HepG2 (cell line): ENCODE measurements around the gene EZH1. TPM values are rescaled to one million over a fixed set of nuclear protein-coding genes. Genes with fewer than 3 reads are reported as not detected.

Source experiments
- AGO2 ChIP-seq: fragments of 200-400 bp; formaldehyde crosslinking; optimal IDR thresholded peaks from 2 replicates; pipeline ENCODE3; 2017; ENCODE audit warnings: mild to moderate bottlenecking, low read depth, low read length, moderate library complexity
- FOXM1 ChIP-seq: sonication (generic); formaldehyde crosslinking; IDR thresholded peaks from 2 replicates; pipeline ENCODE4 v1.5.0; 2020; ENCODE audit warnings: missing genetic modification reagents
- HNF4A ChIP-seq: sonication (generic); formaldehyde crosslinking; IDR thresholded peaks from 2 replicates; pipeline ENCODE4 v1.4.0; 2020; ENCODE audit warnings: missing genetic modification reagents
- HOXA7 ChIP-seq: sonication (generic); formaldehyde crosslinking; IDR thresholded peaks from 2 replicates; pipeline ENCODE4 v1.8.1; 2022; ENCODE audit warnings: mild to moderate bottlenecking, missing genetic modification reagents, moderate library complexity
- LCORL ChIP-seq, 2 experiments: fragments of 450-650 bp in 1 of 2; sonication (generic) in 1 of 2; formaldehyde crosslinking in 1 of 2; IDR thresholded peaks; 2 replicates each; pipeline versions ENCODE4 v1.5.0 to v1.6.1; 2017 to 2020; ENCODE audit warnings: antibody characterized with exemption in 1 of 2, missing genetic modification reagents in 1 of 2
- MXI1 ChIP-seq: IDR thresholded peaks from 3 replicates; pipeline ENCODE4 v1.6.1; 2012; ENCODE audit warnings: low read depth, low read length, inconsistent platforms, borderline replicate concordance
- NFATC3 ChIP-seq: sonication (generic); formaldehyde crosslinking; IDR thresholded peaks from 2 replicates; pipeline ENCODE4 v1.5.1; 2020; ENCODE audit warnings: mild to moderate bottlenecking, missing genetic modification reagents
- PRPF4 ChIP-seq: fragments of 200-400 bp; formaldehyde crosslinking; IDR thresholded peaks from 2 replicates; pipeline ENCODE4 v1.6.1; 2016; ENCODE audit warnings: low read length, low read depth; ENCODE audit not compliant: poor library complexity, severe bottlenecking
- RCOR2 ChIP-seq: IDR thresholded peaks from 2 replicates; pipeline ENCODE4 v1.6.1; 2016; ENCODE audit warnings: missing biosample characterization, missing genetic modification reagents
- TBL1XR1 ChIP-seq: fragments of 150-350 bp; IDR thresholded peaks from 2 replicates; pipeline ENCODE4 v1.6.1; 2014; ENCODE audit warnings: borderline replicate concordance, low read length; ENCODE audit not compliant: partially characterized antibody
- ZFY ChIP-seq: sonication (generic); formaldehyde crosslinking; IDR thresholded peaks from 2 replicates; pipeline ENCODE4 v1.4.0; 2020; ENCODE audit warnings: missing genetic modification reagents
- ZNF225 ChIP-seq: sonication (generic); formaldehyde crosslinking; IDR thresholded peaks from 2 replicates; pipeline ENCODE4 v1.4.0; 2020; ENCODE audit warnings: mild to moderate bottlenecking, missing genetic modification reagents
- polyA plus RNA-seq, 8 experiments: library from polyadenylated mRNA; depleted of rRNA in 3 of 8; stranded (reverse) in 7 of 8; unstranded in 1 of 8; fragments of >200 nt; fragmentation: Illumina TruSeq in 4 of 8; extraction: Trizol in 4 of 8; gene quantifications; 2 replicates each; pipeline versions ENCODE4 v1.2.1 to v1.2.3, GENCODE V29; 2011 to 2016; ENCODE audit warnings: low read depth in 4 of 8, missing spikeins in 1 of 8, mixed read lengths in 1 of 8; ENCODE audit not compliant: insufficient read depth in 1 of 8
- total RNA-seq, 5 experiments: library from RNA; depleted of rRNA; stranded (reverse); fragments of >200 nt; fragmentation: Illumina TruSeq; extraction: Trizol; gene quantifications; 2 replicates each; pipeline ENCODE4 v1.2.3, GENCODE V29; 2016; ENCODE audit warnings: low read depth in 1 of 5
- TF ChIP-seq, protein P1 (sequence below): sonication (generic); formaldehyde crosslinking; IDR thresholded peaks from 2 replicates; pipeline ENCODE4 v1.5.0; 2020; ENCODE audit warnings: mild to moderate bottlenecking, missing genetic modification reagents
- TF ChIP-seq, protein P2 (sequence below): sonication (generic); formaldehyde crosslinking; conservative IDR thresholded peaks from 2 replicates; pipeline ENCODE4 v1.4.0; 2020; ENCODE audit warnings: mild to moderate bottlenecking, missing genetic modification reagents, moderate library complexity

Gene EZH1
- total and polyA plus RNA-seq, 2 of the 13 experiments (the other 11 are each of a cell fraction or from before 2014, with no cell fraction given), result 11.6 to 24.0 TPM

DNA sequence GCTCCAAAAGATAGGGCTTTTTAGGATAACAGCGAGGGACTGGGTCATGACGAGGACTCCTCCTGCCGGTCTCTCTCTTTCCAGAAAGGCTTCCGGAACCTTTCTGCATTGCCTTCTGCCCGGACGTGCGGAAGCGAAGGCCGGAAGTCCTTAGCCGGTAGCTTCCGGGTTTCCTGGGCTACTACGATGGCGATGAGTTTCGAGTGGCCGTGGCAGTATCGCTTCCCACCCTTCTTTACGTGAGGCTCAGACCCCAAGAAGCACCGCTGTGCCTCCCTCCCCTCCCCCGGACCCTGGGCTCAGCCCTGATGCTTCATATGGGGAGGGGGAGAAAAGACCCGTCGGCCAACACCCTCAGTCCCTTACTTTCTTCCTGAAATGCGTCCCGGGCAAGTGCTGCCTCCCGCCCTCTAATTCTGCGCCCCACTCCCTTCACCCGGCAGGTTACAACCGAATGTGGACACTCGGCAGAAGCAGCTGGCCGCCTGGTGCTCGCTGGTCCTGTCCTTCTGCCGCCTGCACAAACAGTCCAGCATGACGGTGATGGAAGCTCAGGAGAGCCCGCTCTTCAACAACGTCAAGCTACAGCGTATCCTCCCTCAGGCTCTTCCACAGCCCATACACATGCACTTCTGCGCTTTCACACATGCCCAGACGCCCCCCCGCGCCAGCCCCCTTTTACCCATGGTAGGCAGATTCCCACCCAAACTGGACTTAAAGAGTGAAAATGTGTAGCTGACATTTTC, 28.6 kb upstream of the EZH1 start, which contains the start of gene VPS25 (continued):
- TF ChIP-seq TBL1XR1 (peak; percentile 75), RCOR2 (no peak), HNF4A (peak; percentile 32; the same call in 1 of the 2 replicates), PRPF4 (no peak), LCORL (IDR thresholded peaks at IDR 0.05) (no peak), LCORL (CRISPR knock-in tag; IDR thresholded peaks at IDR 0.05) (peak; percentile 77), HOXA7 (CRISPR knock-in tag) (no peak), ZNF225 (CRISPR knock-in tag) (peak; percentile 91), AGO2 (peak; percentile 90), NFATC3 (no peak), MXI1 (peak; percentile 84; the same call in 2 of the 3 replicates), ZFY (CRISPR knock-in tag) (peak; percentile 79), FOXM1 (CRISPR knock-in tag) (peak; percentile 67; the same call in 1 of the 2 replicates)
- TF ChIP-seq, protein P1, sequence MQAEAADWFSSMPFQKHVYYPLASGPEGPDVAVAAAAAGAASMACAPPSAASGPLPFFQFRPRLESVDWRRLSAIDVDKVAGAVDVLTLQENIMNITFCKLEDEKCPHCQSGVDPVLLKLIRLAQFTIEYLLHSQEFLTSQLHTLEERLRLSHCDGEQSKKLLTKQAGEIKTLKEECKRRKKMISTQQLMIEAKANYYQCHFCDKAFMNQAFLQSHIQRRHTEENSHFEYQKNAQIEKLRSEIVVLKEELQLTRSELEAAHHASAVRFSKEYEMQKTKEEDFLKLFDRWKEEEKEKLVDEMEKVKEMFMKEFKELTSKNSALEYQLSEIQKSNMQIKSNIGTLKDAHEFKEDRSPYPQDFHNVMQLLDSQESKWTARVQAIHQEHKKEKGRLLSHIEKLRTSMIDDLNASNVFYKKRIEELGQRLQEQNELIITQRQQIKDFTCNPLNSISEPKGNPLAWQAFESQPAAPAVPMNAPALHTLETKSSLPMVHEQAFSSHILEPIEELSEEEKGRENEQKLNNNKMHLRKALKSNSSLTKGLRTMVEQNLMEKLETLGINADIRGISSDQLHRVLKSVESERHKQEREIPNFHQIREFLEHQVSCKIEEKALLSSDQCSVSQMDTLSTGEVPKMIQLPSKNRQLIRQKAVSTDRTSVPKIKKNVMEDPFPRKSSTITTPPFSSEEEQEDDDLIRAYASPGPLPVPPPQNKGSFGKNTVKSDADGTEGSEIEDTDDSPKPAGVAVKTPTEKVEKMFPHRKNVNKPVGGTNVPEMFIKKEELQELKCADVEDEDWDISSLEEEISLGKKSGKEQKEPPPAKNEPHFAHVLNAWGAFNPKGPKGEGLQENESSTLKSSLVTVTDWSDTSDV (CRISPR knock-in tag), result peak; percentile 70; the same call in 1 of the 2 replicates
- TF ChIP-seq, protein P2, sequence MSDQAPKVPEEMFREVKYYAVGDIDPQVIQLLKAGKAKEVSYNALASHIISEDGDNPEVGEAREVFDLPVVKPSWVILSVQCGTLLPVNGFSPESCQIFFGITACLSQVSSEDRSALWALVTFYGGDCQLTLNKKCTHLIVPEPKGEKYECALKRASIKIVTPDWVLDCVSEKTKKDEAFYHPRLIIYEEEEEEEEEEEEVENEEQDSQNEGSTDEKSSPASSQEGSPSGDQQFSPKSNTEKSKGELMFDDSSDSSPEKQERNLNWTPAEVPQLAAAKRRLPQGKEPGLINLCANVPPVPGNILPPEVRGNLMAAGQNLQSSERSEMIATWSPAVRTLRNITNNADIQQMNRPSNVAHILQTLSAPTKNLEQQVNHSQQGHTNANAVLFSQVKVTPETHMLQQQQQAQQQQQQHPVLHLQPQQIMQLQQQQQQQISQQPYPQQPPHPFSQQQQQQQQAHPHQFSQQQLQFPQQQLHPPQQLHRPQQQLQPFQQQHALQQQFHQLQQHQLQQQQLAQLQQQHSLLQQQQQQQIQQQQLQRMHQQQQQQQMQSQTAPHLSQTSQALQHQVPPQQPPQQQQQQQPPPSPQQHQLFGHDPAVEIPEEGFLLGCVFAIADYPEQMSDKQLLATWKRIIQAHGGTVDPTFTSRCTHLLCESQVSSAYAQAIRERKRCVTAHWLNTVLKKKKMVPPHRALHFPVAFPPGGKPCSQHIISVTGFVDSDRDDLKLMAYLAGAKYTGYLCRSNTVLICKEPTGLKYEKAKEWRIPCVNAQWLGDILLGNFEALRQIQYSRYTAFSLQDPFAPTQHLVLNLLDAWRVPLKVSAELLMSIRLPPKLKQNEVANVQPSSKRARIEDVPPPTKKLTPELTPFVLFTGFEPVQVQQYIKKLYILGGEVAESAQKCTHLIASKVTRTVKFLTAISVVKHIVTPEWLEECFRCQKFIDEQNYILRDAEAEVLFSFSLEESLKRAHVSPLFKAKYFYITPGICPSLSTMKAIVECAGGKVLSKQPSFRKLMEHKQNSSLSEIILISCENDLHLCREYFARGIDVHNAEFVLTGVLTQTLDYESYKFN (CRISPR knock-in tag), result peak; percentile 51
